K562 (cell line): ENCODE data around the gene PARD3.

ENCODE experiments used
- JUN ChIP-seq, 2 experiments: sonication (generic) in 1 of 2; formaldehyde crosslinking in 1 of 2; IDR thresholded peaks; 2 replicates each; pipeline versions ENCODE4 v1.6.1 to v1.8.0; 2012 to 2022; ENCODE audit warnings: borderline replicate concordance in 2 of 2, mild to moderate bottlenecking in 2 of 2, improper control_type of control experiment in 1 of 2, low read depth in 1 of 2, low read length in 1 of 2, missing genetic modification reagents in 1 of 2
- KAT8 ChIP-seq: fragments of 450-650 bp; IDR thresholded peaks from 2 replicates; pipeline ENCODE4 v1.6.1; 2016; ENCODE audit warnings: low read depth, mild to moderate bottlenecking
- MTA1 ChIP-seq: fragments of 450-650 bp; IDR thresholded peaks from 2 replicates; pipeline ENCODE4 v1.6.1; 2017; ENCODE audit warnings: borderline replicate concordance
- POLR2A ChIP-seq: fragments of 450-650 bp; conservative IDR thresholded peaks from 2 replicates; pipeline ENCODE4 v1.6.1; 2016
- SIN3B ChIP-seq: fragments of 450-650 bp; IDR thresholded peaks from 2 replicates; pipeline ENCODE4 v1.6.1; 2017; ENCODE audit warnings: low read depth, mild to moderate bottlenecking, moderate library complexity
- SPI1 ChIP-seq: IDR thresholded peaks from 2 replicates; pipeline ENCODE4 v1.6.1; 2011; ENCODE audit warnings: low read depth, low read length, control low read depth, borderline replicate concordance
- TARDBP ChIP-seq: fragments of 450-650 bp; IDR thresholded peaks from 2 replicates; pipeline ENCODE4 v1.6.1; 2016
- TCF7L2 ChIP-seq: fragments of 150-350 bp; IDR thresholded peaks from 2 replicates; pipeline ENCODE4 v1.6.1; 2016; ENCODE audit warnings: low read depth, mild to moderate bottlenecking, low read length, moderate library complexity
- TF ChIP-seq, protein P1 (sequence below), 2 experiments: fragments of 200-800 bp in 1 of 2; sonication (Bioruptor generic) in 1 of 2; sonication (generic) in 1 of 2; formaldehyde crosslinking in 1 of 2; IDR thresholded peaks in 1 of 2; conservative IDR thresholded peaks in 1 of 2; 2 replicates each; pipeline versions ENCODE4 v1.5.0 to v1.6.1; 2016 to 2020; ENCODE audit warnings: missing compliant biosample characterization in 1 of 2, missing genetic modification characterization in 1 of 2, missing genetic modification reagents in 1 of 2
- TF ChIP-seq, protein P2 (sequence below), 3 experiments: IDR thresholded peaks in 2 of 3; conservative IDR thresholded peaks in 1 of 3; 2 replicates each; pipeline ENCODE4 v1.5.1; 2011 to 2012; ENCODE audit warnings: low read length in 3 of 3, mild to moderate bottlenecking in 3 of 3, control low read depth in 2 of 3, improper control_type of control experiment in 1 of 3, inconsistent platforms in 1 of 3, low read depth in 1 of 3, mixed read lengths in 1 of 3, moderate library complexity in 1 of 3; ENCODE audit not compliant: insufficient read depth in 2 of 3
- TF ChIP-seq, protein P3 (sequence below): fragments of 250-450 bp; sonication (Bioruptor Pico); IDR thresholded peaks from 2 replicates; pipeline ENCODE4 v1.8.0; 2021; ENCODE audit warnings: moderate library complexity, mild to moderate bottlenecking, inconsistent platforms
- TF ChIP-seq, protein P4 (sequence below): sonication (generic); formaldehyde crosslinking; IDR thresholded peaks from 2 replicates; pipeline ENCODE4 v1.8.0; 2022; ENCODE audit warnings: missing genetic modification reagents, mild to moderate bottlenecking, borderline replicate concordance
- TF ChIP-seq, protein P5 (sequence below): sonication (generic); formaldehyde crosslinking; IDR thresholded peaks from 2 replicates; pipeline ENCODE4 v1.5.0; 2020; ENCODE audit warnings: missing genetic modification reagents
- TF ChIP-seq, protein P6 (sequence below): sonication (generic); formaldehyde crosslinking; IDR thresholded peaks from 2 replicates; pipeline ENCODE4 v1.8.1; 2023; ENCODE audit warnings: mild to moderate bottlenecking, missing genetic modification reagents

DNA sequence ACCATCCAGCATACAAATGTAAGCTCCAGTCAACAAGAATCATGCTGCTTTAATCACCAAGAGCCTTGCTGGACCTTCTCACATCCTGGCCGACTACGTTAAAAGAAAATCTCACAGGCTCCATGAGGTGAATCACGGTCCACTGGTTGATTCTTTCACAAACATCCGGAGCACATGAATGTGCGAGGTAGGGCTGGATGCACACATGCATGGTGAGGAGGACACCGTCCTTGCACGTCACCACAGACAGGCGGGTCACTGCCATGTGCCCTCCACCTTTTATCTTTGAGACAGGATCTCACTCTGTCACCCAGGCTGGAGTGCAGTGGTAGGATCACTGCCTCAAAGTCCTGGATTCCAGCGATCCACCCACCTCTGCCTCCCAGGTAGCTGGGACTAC, 265.1 kb downstream of the PARD3 start:
- no peak for TF ChIP-seq TCF7L2
- TF ChIP-seq TARDBP = no peak
- TF ChIP-seq JUN (IDR thresholded peaks at IDR 0.05; ENCODE audit: borderline replicate concordance, low read depth, low read length) = no peak
- TF ChIP-seq JUN (CRISPR knock-in tag; IDR thresholded peaks at IDR 0.05; ENCODE audit: borderline replicate concordance) = no peak
- TF ChIP-seq, protein P1, sequence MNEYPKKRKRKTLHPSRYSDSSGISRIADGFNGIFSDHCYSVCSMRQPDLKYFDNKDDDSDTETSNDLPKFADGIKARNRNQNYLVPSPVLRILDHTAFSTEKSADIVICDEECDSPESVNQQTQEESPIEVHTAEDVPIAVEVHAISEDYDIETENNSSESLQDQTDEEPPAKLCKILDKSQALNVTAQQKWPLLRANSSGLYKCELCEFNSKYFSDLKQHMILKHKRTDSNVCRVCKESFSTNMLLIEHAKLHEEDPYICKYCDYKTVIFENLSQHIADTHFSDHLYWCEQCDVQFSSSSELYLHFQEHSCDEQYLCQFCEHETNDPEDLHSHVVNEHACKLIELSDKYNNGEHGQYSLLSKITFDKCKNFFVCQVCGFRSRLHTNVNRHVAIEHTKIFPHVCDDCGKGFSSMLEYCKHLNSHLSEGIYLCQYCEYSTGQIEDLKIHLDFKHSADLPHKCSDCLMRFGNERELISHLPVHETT (CRISPR knock-in tag; conservative IDR thresholded peaks at IDR 0.05 in 1 of 2, IDR thresholded peaks at IDR 0.05 in 1 of 2) = no peak
- TF ChIP-seq, protein P2, sequence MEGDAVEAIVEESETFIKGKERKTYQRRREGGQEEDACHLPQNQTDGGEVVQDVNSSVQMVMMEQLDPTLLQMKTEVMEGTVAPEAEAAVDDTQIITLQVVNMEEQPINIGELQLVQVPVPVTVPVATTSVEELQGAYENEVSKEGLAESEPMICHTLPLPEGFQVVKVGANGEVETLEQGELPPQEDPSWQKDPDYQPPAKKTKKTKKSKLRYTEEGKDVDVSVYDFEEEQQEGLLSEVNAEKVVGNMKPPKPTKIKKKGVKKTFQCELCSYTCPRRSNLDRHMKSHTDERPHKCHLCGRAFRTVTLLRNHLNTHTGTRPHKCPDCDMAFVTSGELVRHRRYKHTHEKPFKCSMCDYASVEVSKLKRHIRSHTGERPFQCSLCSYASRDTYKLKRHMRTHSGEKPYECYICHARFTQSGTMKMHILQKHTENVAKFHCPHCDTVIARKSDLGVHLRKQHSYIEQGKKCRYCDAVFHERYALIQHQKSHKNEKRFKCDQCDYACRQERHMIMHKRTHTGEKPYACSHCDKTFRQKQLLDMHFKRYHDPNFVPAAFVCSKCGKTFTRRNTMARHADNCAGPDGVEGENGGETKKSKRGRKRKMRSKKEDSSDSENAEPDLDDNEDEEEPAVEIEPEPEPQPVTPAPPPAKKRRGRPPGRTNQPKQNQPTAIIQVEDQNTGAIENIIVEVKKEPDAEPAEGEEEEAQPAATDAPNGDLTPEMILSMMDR (IDR thresholded peaks at IDR 0.05 in 2 of 3, conservative IDR thresholded peaks at IDR 0.05 in 1 of 3; ENCODE audit: insufficient read depth in 2 of 3, low read depth in 1 of 3, low read length in 3 of 3) = no peak
- TF ChIP-seq MTA1 = no peak
- TF ChIP-seq SIN3B = no peak
- TF ChIP-seq SPI1 = no peak
- TF ChIP-seq, protein P3, sequence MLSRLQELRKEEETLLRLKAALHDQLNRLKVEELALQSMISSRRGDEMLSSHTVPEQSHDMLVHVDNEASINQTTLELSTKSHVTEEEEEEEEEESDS (CRISPR knock-in tag) = no peak
- TF ChIP-seq, protein P4, sequence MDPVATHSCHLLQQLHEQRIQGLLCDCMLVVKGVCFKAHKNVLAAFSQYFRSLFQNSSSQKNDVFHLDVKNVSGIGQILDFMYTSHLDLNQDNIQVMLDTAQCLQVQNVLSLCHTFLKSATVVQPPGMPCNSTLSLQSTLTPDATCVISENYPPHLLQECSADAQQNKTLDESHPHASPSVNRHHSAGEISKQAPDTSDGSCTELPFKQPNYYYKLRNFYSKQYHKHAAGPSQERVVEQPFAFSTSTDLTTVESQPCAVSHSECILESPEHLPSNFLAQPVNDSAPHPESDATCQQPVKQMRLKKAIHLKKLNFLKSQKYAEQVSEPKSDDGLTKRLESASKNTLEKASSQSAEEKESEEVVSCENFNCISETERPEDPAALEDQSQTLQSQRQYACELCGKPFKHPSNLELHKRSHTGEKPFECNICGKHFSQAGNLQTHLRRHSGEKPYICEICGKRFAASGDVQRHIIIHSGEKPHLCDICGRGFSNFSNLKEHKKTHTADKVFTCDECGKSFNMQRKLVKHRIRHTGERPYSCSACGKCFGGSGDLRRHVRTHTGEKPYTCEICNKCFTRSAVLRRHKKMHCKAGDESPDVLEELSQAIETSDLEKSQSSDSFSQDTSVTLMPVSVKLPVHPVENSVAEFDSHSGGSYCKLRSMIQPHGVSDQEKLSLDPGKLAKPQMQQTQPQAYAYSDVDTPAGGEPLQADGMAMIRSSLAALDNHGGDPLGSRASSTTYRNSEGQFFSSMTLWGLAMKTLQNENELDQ = no peak
- TF ChIP-seq, protein P5, sequence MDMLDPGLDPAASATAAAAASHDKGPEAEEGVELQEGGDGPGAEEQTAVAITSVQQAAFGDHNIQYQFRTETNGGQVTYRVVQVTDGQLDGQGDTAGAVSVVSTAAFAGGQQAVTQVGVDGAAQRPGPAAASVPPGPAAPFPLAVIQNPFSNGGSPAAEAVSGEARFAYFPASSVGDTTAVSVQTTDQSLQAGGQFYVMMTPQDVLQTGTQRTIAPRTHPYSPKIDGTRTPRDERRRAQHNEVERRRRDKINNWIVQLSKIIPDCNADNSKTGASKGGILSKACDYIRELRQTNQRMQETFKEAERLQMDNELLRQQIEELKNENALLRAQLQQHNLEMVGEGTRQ = no peak
- no peak for TF ChIP-seq POLR2A
- TF ChIP-seq KAT8 = no peak
- TF ChIP-seq, protein P6, sequence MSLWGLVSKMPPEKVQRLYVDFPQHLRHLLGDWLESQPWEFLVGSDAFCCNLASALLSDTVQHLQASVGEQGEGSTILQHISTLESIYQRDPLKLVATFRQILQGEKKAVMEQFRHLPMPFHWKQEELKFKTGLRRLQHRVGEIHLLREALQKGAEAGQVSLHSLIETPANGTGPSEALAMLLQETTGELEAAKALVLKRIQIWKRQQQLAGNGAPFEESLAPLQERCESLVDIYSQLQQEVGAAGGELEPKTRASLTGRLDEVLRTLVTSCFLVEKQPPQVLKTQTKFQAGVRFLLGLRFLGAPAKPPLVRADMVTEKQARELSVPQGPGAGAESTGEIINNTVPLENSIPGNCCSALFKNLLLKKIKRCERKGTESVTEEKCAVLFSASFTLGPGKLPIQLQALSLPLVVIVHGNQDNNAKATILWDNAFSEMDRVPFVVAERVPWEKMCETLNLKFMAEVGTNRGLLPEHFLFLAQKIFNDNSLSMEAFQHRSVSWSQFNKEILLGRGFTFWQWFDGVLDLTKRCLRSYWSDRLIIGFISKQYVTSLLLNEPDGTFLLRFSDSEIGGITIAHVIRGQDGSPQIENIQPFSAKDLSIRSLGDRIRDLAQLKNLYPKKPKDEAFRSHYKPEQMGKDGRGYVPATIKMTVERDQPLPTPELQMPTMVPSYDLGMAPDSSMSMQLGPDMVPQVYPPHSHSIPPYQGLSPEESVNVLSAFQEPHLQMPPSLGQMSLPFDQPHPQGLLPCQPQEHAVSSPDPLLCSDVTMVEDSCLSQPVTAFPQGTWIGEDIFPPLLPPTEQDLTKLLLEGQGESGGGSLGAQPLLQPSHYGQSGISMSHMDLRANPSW (CRISPR knock-in tag) = no peak
